H9 (cell line): ENCODE results near the gene ANXA7. TPM values are rescaled to one million over a fixed set of nuclear protein-coding genes. Genes with fewer than 3 reads are reported as not detected.

ENCODE experiments used
- DNase-seq: peaks from one replicate; pipeline ENCODE4 v3.0.0-alpha.2; 2017
- H2AFZ ChIP-seq: one replicate; pipeline ENCODE4 v1.6.1; 2013; ENCODE audit warnings: mild to moderate bottlenecking, low read length, control low read depth, moderate library complexity
- H2AK5ac ChIP-seq: 2 replicates; pipeline ENCODE4 v1.6.1; 2013; ENCODE audit warnings: low read length, control low read depth, mixed read lengths; ENCODE audit not compliant: insufficient read length
- H2BK120ac ChIP-seq: one replicate; pipeline ENCODE4 v1.6.1; 2013; ENCODE audit warnings: low read depth, mild to moderate bottlenecking, low read length, control low read depth, inconsistent platforms; ENCODE audit not compliant: poor library complexity, severe bottlenecking
- H2BK12ac ChIP-seq: 2 replicates; pipeline ENCODE4 v1.6.1; 2013; ENCODE audit warnings: low read length, control low read depth, mixed read lengths, low read depth; ENCODE audit not compliant: insufficient read length
- H2BK15ac ChIP-seq: 2 replicates; pipeline ENCODE4 v1.6.1; 2013; ENCODE audit warnings: low read depth, low read length, control low read depth
- H2BK20ac ChIP-seq: one replicate; pipeline ENCODE4 v1.6.1; 2013; ENCODE audit warnings: low read depth, mild to moderate bottlenecking, low read length, control low read depth, inconsistent platforms; ENCODE audit not compliant: poor library complexity, severe bottlenecking
- H2BK5ac ChIP-seq: 2 replicates; pipeline ENCODE4 v1.6.1; 2013; ENCODE audit warnings: low read length, control low read depth, mixed read lengths; ENCODE audit not compliant: insufficient read length
- H3K14ac ChIP-seq: 2 replicates; pipeline ENCODE4 v1.6.1; 2013; ENCODE audit warnings: low read length, control low read depth; ENCODE audit not compliant: insufficient read depth
- H3K18ac ChIP-seq: 2 replicates; pipeline ENCODE4 v1.6.1; 2013; ENCODE audit warnings: low read depth, mild to moderate bottlenecking, mixed read lengths, low read length, control low read depth; ENCODE audit not compliant: insufficient read length
- H3K23ac ChIP-seq: 2 replicates; pipeline ENCODE4 v1.6.1; 2013; ENCODE audit warnings: low read length, control low read depth, mixed read lengths, low read depth; ENCODE audit not compliant: insufficient read length
- H3K23me2 ChIP-seq: 2 replicates; pipeline ENCODE4 v1.6.1; 2013; ENCODE audit warnings: low read depth, mild to moderate bottlenecking, mixed read lengths, low read length, control low read depth; ENCODE audit not compliant: insufficient read length, poor library complexity, severe bottlenecking
- H3K27ac ChIP-seq: 2 replicates; pipeline ENCODE4 v1.5.1; 2013; ENCODE audit warnings: low read length, control low read depth, mixed read lengths, low read depth; ENCODE audit not compliant: insufficient read length
- H3K27me3 ChIP-seq: 2 replicates; pipeline ENCODE4 v1.6.1; 2013; ENCODE audit warnings: low read length, control low read depth, inconsistent platforms; ENCODE audit not compliant: insufficient read depth
- H3K4ac ChIP-seq: 2 replicates; pipeline ENCODE4 v1.6.1; 2013; ENCODE audit warnings: low read depth, mild to moderate bottlenecking, control low read depth, inconsistent platforms, low read length, moderate library complexity
- H3K4me1 ChIP-seq: 2 replicates; pipeline ENCODE4 v1.6.1; 2013; ENCODE audit warnings: low read length, control low read depth, inconsistent platforms; ENCODE audit not compliant: insufficient read depth
- H3K4me2 ChIP-seq: 2 replicates; pipeline ENCODE4 v1.6.1; 2013; ENCODE audit warnings: low read length, control low read depth, mixed read lengths; ENCODE audit not compliant: insufficient read length, insufficient read depth
- H3K56ac ChIP-seq: 2 replicates; pipeline ENCODE4 v1.6.1; 2013; ENCODE audit warnings: low read depth, mild to moderate bottlenecking, mixed read lengths, low read length, control low read depth; ENCODE audit not compliant: insufficient read length
- H3K79me1 ChIP-seq: 2 replicates; pipeline ENCODE4 v1.6.1; 2013; ENCODE audit warnings: low read depth, mild to moderate bottlenecking, moderate library complexity, low read length, control low read depth, inconsistent platforms; ENCODE audit not compliant: insufficient read depth, poor library complexity, severe bottlenecking
- H3K79me2 ChIP-seq: 2 replicates; pipeline ENCODE4 v1.6.1; 2013; ENCODE audit warnings: low read length, control low read depth, inconsistent platforms; ENCODE audit not compliant: insufficient read depth
- H3K9ac ChIP-seq: 2 replicates; pipeline ENCODE4 v1.6.1; 2013; ENCODE audit warnings: low read length, control low read depth, mixed read lengths; ENCODE audit not compliant: insufficient read length; ENCODE audit errors: extremely low read depth
- H3K9me3 ChIP-seq: one replicate; pipeline ENCODE4 v1.6.1; 2013; ENCODE audit warnings: low read depth, low read length, inconsistent platforms; ENCODE audit not compliant: control insufficient read depth
- H3T11ph ChIP-seq: one replicate; pipeline ENCODE4 v1.6.1; 2013; ENCODE audit warnings: mild to moderate bottlenecking, low read length, control low read depth, inconsistent platforms
- H4K20me1 ChIP-seq: one replicate; pipeline ENCODE4 v1.6.1; 2013; ENCODE audit not compliant: control insufficient read depth, insufficient read length, insufficient read depth
- H4K5ac ChIP-seq: 2 replicates; pipeline ENCODE4 v1.6.1; 2013; ENCODE audit warnings: low read depth, mild to moderate bottlenecking, mixed read lengths, low read length, control low read depth; ENCODE audit not compliant: insufficient read length
- H4K8ac ChIP-seq: replicated peaks from 2 replicates; pipeline ENCODE4 v1.6.1; 2013; ENCODE audit warnings: low read length, control low read depth, mixed read lengths, low read depth; ENCODE audit not compliant: insufficient read length
- H4K91ac ChIP-seq: 2 replicates; pipeline ENCODE4 v1.6.1; 2013; ENCODE audit warnings: low read depth, mild to moderate bottlenecking, moderate library complexity, mixed read lengths, low read length, control low read depth; ENCODE audit not compliant: insufficient read length
- H3K27ac Mint-ChIP-seq, 3 experiments: 2 replicates in 2 of 3; 3 replicates in 1 of 3; pipeline ENCODE4 v1.8.0; 2020 to 2021; ENCODE audit warnings: mixed read lengths in 3 of 3, mild to moderate bottlenecking in 1 of 3, moderate library complexity in 1 of 3
- H3K27me3 Mint-ChIP-seq: 2 replicates; pipeline ENCODE4 v1.8.0; 2021; ENCODE audit warnings: low read depth, mild to moderate bottlenecking, moderate library complexity, mixed read lengths
- H3K36me3 Mint-ChIP-seq, 3 experiments: 2 replicates in 2 of 3; 3 replicates in 1 of 3; pipeline ENCODE4 v1.8.0; 2020 to 2021; ENCODE audit warnings: low read depth in 3 of 3, mixed read lengths in 3 of 3; ENCODE audit not compliant: insufficient read depth in 1 of 3
- H3K4me1 Mint-ChIP-seq, 2 experiments: 2 replicates each; pipeline ENCODE4 v1.8.0; 2020; ENCODE audit warnings: mixed read lengths in 2 of 2
- H3K4me3 Mint-ChIP-seq, 2 experiments: 2 replicates in 1 of 2; 3 replicates in 1 of 2; pipeline ENCODE4 v1.8.0; 2020 to 2021; ENCODE audit warnings: mild to moderate bottlenecking in 2 of 2, mixed read lengths in 2 of 2, moderate library complexity in 1 of 2
- H3K9me3 Mint-ChIP-seq, 2 experiments: 2 replicates in 1 of 2; 3 replicates in 1 of 2; pipeline ENCODE4 v1.8.0; 2020; ENCODE audit warnings: mild to moderate bottlenecking in 2 of 2, mixed read lengths in 2 of 2, moderate library complexity in 1 of 2
- CTCF ChIP-seq: fragments of 200-600 bp; sonication (generic); conservative IDR thresholded peaks from 3 replicates; pipeline ENCODE4 v1.8.0; 2021; ENCODE audit warnings: antibody characterized with exemption, mild to moderate bottlenecking
- WGBS: extraction: QIAGEN DNeasy Blood & Tissue Kit; methylation state at CpG from one replicate; pipeline ENCODE4 v1.1.7; 2013; ENCODE audit warnings: missing lambda C conversion rate, low lambda C conversion rate, mixed read lengths; ENCODE audit not compliant: insufficient read length; ENCODE audit errors: extremely low coverage; 5-methylcytosine and 5-hydroxymethylcytosine counted together
- total RNA-seq: library from RNA; stranded (reverse); gene quantifications from 2 replicates; pipeline ENCODE4 v1.2.1, GENCODE V29; 2021

Gene ANXA7
- total RNA-seq, 1 experiment from 2014 or later: 84.6 TPM

DNA sequence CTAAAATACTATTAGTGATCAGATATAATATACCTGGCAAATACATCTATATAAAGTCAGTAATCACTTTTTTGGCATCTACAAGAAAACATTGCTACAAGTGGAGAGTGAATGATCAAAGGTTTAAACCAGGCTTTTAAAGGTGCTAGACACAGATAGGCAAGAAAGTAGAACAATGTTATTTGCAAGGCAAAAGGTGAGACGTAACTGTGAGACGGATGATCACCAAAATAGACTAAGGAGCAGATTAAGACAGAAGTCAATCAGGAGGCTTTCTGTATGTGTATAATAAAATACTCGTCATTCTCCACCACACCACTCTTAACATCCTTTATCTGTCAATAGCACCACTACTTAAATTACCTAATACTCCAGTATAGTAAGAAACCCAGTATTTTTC, 8.3 kb downstream of the ANXA7 start:
- no peaks in the 10 kb centered on the region for H4K20me1 ChIP-seq
- no peak overlapping the region for H2BK12ac ChIP-seq
- no CpG with 5 or more reads among the region's 3 CpGs for WGBS
- H3K27ac ChIP-seq: no peak overlapping the region
- H3K23me2 ChIP-seq: no peaks in the 10 kb centered on the region
- H2BK120ac ChIP-seq: no peak overlapping the region
- no peak overlapping the region for H3K4me3 Mint-ChIP-seq
- no peak overlapping the region for H4K91ac ChIP-seq
- H3K23ac ChIP-seq: no peak overlapping the region
- H3K4me1 Mint-ChIP-seq: peaks cover 7 to 15% of the 10 kb centered on the region in 2 experiments
- peaks cover 0 to 8% (median 3%) of the 10 kb centered on the region in 3 experiments; a peak in 4 of 7 replicates for H3K36me3 Mint-ChIP-seq
- no peaks in the 10 kb centered on the region for H3K9me3 ChIP-seq
- no peak overlapping the region for H3K4me2 ChIP-seq
- no peak overlapping the region for H3T11ph ChIP-seq
- no peak overlapping the region for H3K14ac ChIP-seq
- no peak for TF ChIP-seq CTCF
- no peak overlapping the region for H3K4ac ChIP-seq
- no peaks in the 10 kb centered on the region for H3K27me3 Mint-ChIP-seq
- no peak for DNase-seq
- no peaks in the 10 kb centered on the region for H3K4me1 ChIP-seq
- no peaks in the 10 kb centered on the region for H3K27me3 ChIP-seq
- H4K8ac ChIP-seq: no peak overlapping the region
- no peak overlapping the region for H3K56ac ChIP-seq
- H3K79me2 ChIP-seq: peaks cover 9% of the 10 kb centered on the region; the same call in 1 of the 2 replicates
- H2AFZ ChIP-seq: no peak overlapping the region
- no peak overlapping the region for H2AK5ac ChIP-seq
- H3K18ac ChIP-seq: no peak overlapping the region
- peaks cover 11% of the 10 kb centered on the region for H3K79me1 ChIP-seq
- H4K5ac ChIP-seq: no peak overlapping the region
- peaks cover 0 to 3% of the 10 kb centered on the region in 2 experiments; a peak in 1 of 5 replicates for H3K9me3 Mint-ChIP-seq
- no peak overlapping the region for H2BK5ac ChIP-seq
- H2BK20ac ChIP-seq: no peak overlapping the region
- no peak overlapping the region for H2BK15ac ChIP-seq
- no peak overlapping the region for H3K9ac ChIP-seq
- H3K27ac Mint-ChIP-seq: no peak overlapping the region; a peak in 1 of 7 replicates
